K562 (cell line): Measurements from ENCODE around the gene MAGI2. TPM values are rescaled to one million over a fixed set of nuclear protein-coding genes. Genes with fewer than 3 reads are reported as not detected.

Experiments
- ATAC-seq: fragments of 200-7000 bp; cut with Tn5 transposase; 3 replicates; pipeline ENCODE4 v1.9.1; 2020; ENCODE audit warnings: moderate library complexity
- BruUV-seq: library from RNA; stranded (reverse); fragments of 400-500 nt; replicated peaks from 2 replicates; lab custom pipeline; 2021; lab: Mats Ljungman, UMichigan
- CTCF ChIA-PET: fragments of 300-600 bp; formaldehyde crosslinking; extraction: SDS; loops from one replicate; lab custom pipeline; 2021; ENCODE audit warnings: low intra/inter-chr PET ratio; lab: Yijun Ruan, JAX
- POLR2A ChIA-PET: fragments of 300-600, 350-650 bp; sonication (Branson Sonifier 250); formaldehyde crosslinking; extraction: SDS; loops from one replicate; lab custom pipeline; 2021; ENCODE audit warnings: antibody characterized with exemption, inconsistent platforms; lab: Yijun Ruan, JAX
- DNase-seq, 4 experiments: peaks; one replicate each; pipeline versions ENCODE4 v3.0.0 to v3.0.0-alpha.2; 2011 to 2018; ENCODE audit warnings: low spot score in 3 of 4, mixed read lengths in 3 of 4; ENCODE audit errors: extremely low read depth in 1 of 4
- FAIRE-seq: peaks from 2 replicates; lab custom pipeline; 2011; peaks lifted over from hg19 to GRCh38; lab: Jason Lieb, UNC
- H2AFZ ChIP-seq: 2 replicates; pipeline ENCODE4 v1.6.0; 2011; ENCODE audit warnings: low read depth, low read length, control low read depth, inconsistent platforms
- H3K27ac ChIP-seq: fragments of 200-600 bp; 3 replicates; pipeline ENCODE4 v1.8.0; 2011; ENCODE audit warnings: low read depth, mild to moderate bottlenecking, control low read depth, inconsistent platforms, low read length, moderate library complexity, mixed read lengths; ENCODE audit errors: extremely low read depth
- H3K27me3 ChIP-seq, 2 experiments: fragments of 300-600 bp in 1 of 2; 2 replicates in 1 of 2; 3 replicates in 1 of 2; pipeline versions ENCODE4 v1.6.0 to v1.8.0; 2011; ENCODE audit warnings: inconsistent platforms in 2 of 2, low read length in 2 of 2, mild to moderate bottlenecking in 1 of 2, mixed read lengths in 1 of 2, moderate library complexity in 1 of 2; ENCODE audit not compliant: control insufficient read depth in 2 of 2, insufficient read depth in 2 of 2
- H3K36me3 ChIP-seq: fragments of 300-600 bp; 3 replicates; pipeline ENCODE4 v1.8.0; 2011; ENCODE audit warnings: mild to moderate bottlenecking, low read length, inconsistent platforms; ENCODE audit not compliant: control insufficient read depth, insufficient read depth
- H3K4me1 ChIP-seq, 2 experiments: fragments of 200-600 bp in 1 of 2; replicated peaks in 1 of 2; 2 replicates in 1 of 2; 3 replicates in 1 of 2; pipeline versions ENCODE4 v1.5.1 to v1.8.0; 2011; ENCODE audit warnings: inconsistent platforms in 2 of 2, low read length in 2 of 2, mild to moderate bottlenecking in 1 of 2, mixed read lengths in 1 of 2, moderate library complexity in 1 of 2; ENCODE audit not compliant: control insufficient read depth in 2 of 2, insufficient read depth in 2 of 2
- H3K4me2 ChIP-seq: 2 replicates; pipeline ENCODE4 v1.6.1; 2011; ENCODE audit warnings: low read length, control low read depth, inconsistent platforms, mixed read lengths; ENCODE audit not compliant: insufficient read depth
- H3K4me3 ChIP-seq: fragments of 200-600 bp; sonication (generic), shearing (Covaris generic); 2 replicates; pipeline ENCODE4 v1.5.1; 2016; ENCODE audit warnings: control low read depth, inconsistent platforms
- H3K79me2 ChIP-seq: fragments of 200-600 bp; 3 replicates; pipeline ENCODE4 v1.8.0; 2011; ENCODE audit warnings: low read length, inconsistent platforms; ENCODE audit not compliant: control insufficient read depth, insufficient read depth
- H3K9ac ChIP-seq, 2 experiments: 2 replicates each; pipeline versions ENCODE4 v1.6.0 to v1.6.1; 2011; ENCODE audit warnings: low read depth in 2 of 2, low read length in 2 of 2, control low read depth in 1 of 2, inconsistent platforms in 1 of 2, mild to moderate bottlenecking in 1 of 2, mixed read lengths in 1 of 2; ENCODE audit not compliant: insufficient read depth in 1 of 2
- H3K9me1 ChIP-seq: one replicate; pipeline ENCODE4 v1.6.0; 2011; ENCODE audit warnings: inconsistent platforms, mild to moderate bottlenecking, low read length, moderate library complexity; ENCODE audit not compliant: control insufficient read depth, insufficient read depth
- H3K9me3 ChIP-seq: replicated peaks from 2 replicates; pipeline ENCODE4 v1.5.1; 2011; ENCODE audit warnings: low read depth, low read length, inconsistent platforms; ENCODE audit not compliant: control insufficient read depth, insufficient read depth
- H4K20me1 ChIP-seq: replicated peaks from 2 replicates; pipeline ENCODE4 v1.6.1; 2011; ENCODE audit warnings: low read length, inconsistent platforms, mixed read lengths; ENCODE audit not compliant: control insufficient read depth, insufficient read depth
- ARHGAP35 ChIP-seq: fragments of 450-650 bp; IDR thresholded peaks from 2 replicates; pipeline ENCODE4 v1.6.1; 2018; ENCODE audit not compliant: partially characterized antibody
- FOSL1 ChIP-seq: fragments of 200-800 bp; sonication (Bioruptor generic); conservative IDR thresholded peaks from 2 replicates; pipeline ENCODE4 v1.6.1; 2016; ENCODE audit warnings: missing genetic modification characterization, missing compliant biosample characterization
- HEY1 ChIP-seq: fragments of 250-450 bp; sonication (Bioruptor Pico); IDR thresholded peaks from 2 replicates; pipeline ENCODE4 v1.5.0; 2020; ENCODE audit warnings: mild to moderate bottlenecking, moderate library complexity, borderline replicate concordance
- MEIS2 ChIP-seq: fragments of 450-650 bp; IDR thresholded peaks from 2 replicates; pipeline ENCODE4 v1.6.1; 2014; ENCODE audit warnings: mild to moderate bottlenecking; ENCODE audit not compliant: partially characterized antibody
- NCOA2 ChIP-seq, 2 experiments: fragments of 450-650 bp; IDR thresholded peaks; 2 replicates each; pipeline ENCODE4 v1.6.1; 2018; ENCODE audit warnings: mild to moderate bottlenecking in 2 of 2, moderate library complexity in 1 of 2; ENCODE audit not compliant: partially characterized antibody in 2 of 2
- NR2C2 ChIP-seq, 2 experiments: fragments of 200-800 bp in 1 of 2; sonication (Bioruptor generic) in 1 of 2; sonication (generic) in 1 of 2; formaldehyde crosslinking in 1 of 2; IDR thresholded peaks; 2 replicates each; pipeline versions ENCODE4 v1.6.1 to v1.8.0; 2016 to 2022; ENCODE audit warnings: mild to moderate bottlenecking in 1 of 2, missing compliant biosample characterization in 1 of 2, missing genetic modification characterization in 1 of 2, missing genetic modification reagents in 1 of 2
- POLR2A ChIP-seq: fragments of 450-650 bp; conservative IDR thresholded peaks from 2 replicates; pipeline ENCODE4 v1.6.1; 2016
- POLR2AphosphoS5 ChIP-seq: IDR thresholded peaks from 2 replicates; pipeline ENCODE4 v1.6.1; 2011; ENCODE audit warnings: mild to moderate bottlenecking, low read depth, low read length, moderate library complexity; ENCODE audit not compliant: control insufficient read depth, insufficient read depth
- POLR3A ChIP-seq: IDR thresholded peaks from 2 replicates; pipeline ENCODE4 v1.6.1; 2011; ENCODE audit warnings: borderline replicate concordance, mild to moderate bottlenecking, moderate library complexity; ENCODE audit not compliant: insufficient read length, insufficient read depth; ENCODE audit errors: extremely low read depth
- PPARD ChIP-seq: fragments of 250-450 bp; sonication (Bioruptor Pico); IDR thresholded peaks from 2 replicates; pipeline ENCODE4 v1.8.0; 2022; ENCODE audit warnings: inconsistent platforms, mild to moderate bottlenecking, moderate library complexity
- PTRF ChIP-seq: fragments of 450-650 bp; IDR thresholded peaks from 2 replicates; pipeline ENCODE4 v1.6.1; 2016; ENCODE audit warnings: mild to moderate bottlenecking, missing genetic modification characterization, missing compliant biosample characterization
- PYGO2 ChIP-seq: fragments of 450-650 bp; IDR thresholded peaks from 2 replicates; pipeline ENCODE4 v1.6.1; 2016; ENCODE audit warnings: mild to moderate bottlenecking, missing genetic modification characterization, moderate library complexity, missing compliant biosample characterization
- RBM25 ChIP-seq: fragments of 200-400 bp; formaldehyde crosslinking; IDR thresholded peaks from 2 replicates; pipeline ENCODE4 v1.6.1; 2018; ENCODE audit warnings: low read length, low read depth, moderate library complexity; ENCODE audit not compliant: severe bottlenecking
- SAFB2 ChIP-seq: fragments of 200-400 bp; formaldehyde crosslinking; IDR thresholded peaks from 2 replicates; pipeline ENCODE4 v1.6.1; 2018; ENCODE audit warnings: borderline replicate concordance, low read length, low read depth, moderate library complexity; ENCODE audit not compliant: severe bottlenecking
- ZFP36 ChIP-seq: fragments of 150-350 bp; IDR thresholded peaks from 2 replicates; pipeline ENCODE4 v1.6.1; 2018; ENCODE audit warnings: low read length, low read depth; ENCODE audit not compliant: partially characterized antibody
- ZNF133 ChIP-seq: fragments of 250-450 bp; sonication (Bioruptor Pico); IDR thresholded peaks from 2 replicates; pipeline ENCODE4 v1.4.0; 2020; ENCODE audit warnings: mild to moderate bottlenecking
- ZNF311 ChIP-seq: fragments of 250-450 bp; sonication (Bioruptor Pico); IDR thresholded peaks from 2 replicates; pipeline ENCODE4 v1.4.0; 2020; ENCODE audit warnings: mild to moderate bottlenecking, moderate library complexity
- ZNF561 ChIP-seq: fragments of 450-650 bp; formaldehyde crosslinking; conservative IDR thresholded peaks from 2 replicates; pipeline ENCODE4 v1.4.0; 2020; ENCODE audit warnings: mild to moderate bottlenecking, moderate library complexity
- ZNF717 ChIP-seq: fragments of 250-450 bp; sonication (Bioruptor Pico); IDR thresholded peaks from 2 replicates; pipeline ENCODE4 v1.5.0; 2021
- WGBS: fragments of 100-300 bp; shearing (Covaris generic); methylation state at CpG from one replicate; pipeline ENCODE4 v1.1.6; 2016; ENCODE audit warnings: low coverage, mixed read lengths; ENCODE audit not compliant: insufficient coverage; ENCODE audit errors: missing lambda C conversion rate; 5-methylcytosine and 5-hydroxymethylcytosine counted together
- in situ Hi-C: fragments of 300-500 bp; cut with MboI; formaldehyde crosslinking; loops from 4 replicates; pipeline ENCODE4 v1.15.0; 2018; ENCODE audit warnings: inconsistent platforms, mixed read lengths
- intact Hi-C: fragments of 100-400 bp; cut with micrococcal nuclease; formaldehyde crosslinking; loops from 2 replicates; pipeline ENCODE4 v1.14.2; 2022
- polyA plus RNA-seq, 8 experiments: library from polyadenylated mRNA; depleted of rRNA in 4 of 8; stranded (reverse) in 5 of 8; unstranded in 3 of 8; fragments of >200 nt; fragmentation: Nextera tagmentation in 2 of 8; fragmentation: Illumina TruSeq in 1 of 8; extraction: Ambion mirVana in 2 of 8; extraction: Trizol in 1 of 8; gene quantifications; 2 replicates each; pipeline versions ENCODE4 v1.2.1 to v1.2.3, GENCODE V29; 2011 to 2014; ENCODE audit warnings: inconsistent platforms in 1 of 8, missing spikeins in 1 of 8
- total RNA-seq, 7 experiments: library from RNA; depleted of rRNA in 6 of 7; stranded (reverse); fragments of >200 nt in 6 of 7; fragmentation: Illumina TruSeq in 2 of 7; extraction: Trizol in 2 of 7; gene quantifications; 2 replicates each; pipeline versions ENCODE4 v1.2.1 to v1.2.3, GENCODE V29; 2011 to 2021; ENCODE audit warnings: low replicate concordance in 1 of 7
- TF ChIP-seq, protein P1 (sequence below), 2 experiments: fragments of 450-650 bp in 1 of 2; sonication (generic) in 1 of 2; formaldehyde crosslinking in 1 of 2; IDR thresholded peaks in 1 of 2; conservative IDR thresholded peaks in 1 of 2; 2 replicates each; pipeline versions ENCODE4 v1.6.1 to v1.8.1; 2016 to 2023; ENCODE audit warnings: mild to moderate bottlenecking in 2 of 2, moderate library complexity in 2 of 2, inconsistent platforms in 1 of 2, missing genetic modification reagents in 1 of 2

The MAGI2 gene
- total and polyA plus RNA-seq, 9 of the 15 experiments (the other 6 are each of a cell fraction or from before 2014, with no cell fraction given), result 0.27 to 1.4 (median 0.70) TPM

DNA sequence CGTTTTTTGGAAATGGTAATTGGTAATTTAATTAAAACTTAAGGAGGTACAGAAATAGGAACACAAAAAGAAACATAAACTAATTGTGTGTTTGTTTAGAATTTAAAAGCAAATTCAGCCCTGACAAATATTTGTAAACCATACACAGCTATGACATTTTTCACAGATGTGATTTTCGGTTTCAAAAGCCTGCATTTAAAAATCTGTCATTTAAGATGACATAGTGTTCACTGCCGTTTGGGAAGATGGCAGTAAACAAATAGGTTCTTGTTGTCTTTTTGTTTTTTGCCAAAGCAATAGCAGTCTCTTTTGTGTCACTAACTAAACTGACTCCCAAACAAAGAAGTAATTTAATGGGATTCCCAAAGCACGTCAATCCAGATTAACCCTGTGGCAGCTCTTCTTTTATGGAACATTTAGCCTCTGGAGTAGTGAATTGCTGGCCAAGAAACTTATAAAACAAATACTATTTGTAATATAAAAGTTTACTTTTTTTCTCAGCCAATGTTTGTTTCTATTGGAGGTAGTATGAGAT is 957.3 kb downstream of the MAGI2 start:
- DNase-seq (no peak), ATAC-seq (no peak), FAIRE-seq (no peak)
- WGBS, result 1% methylated on average over 4 of the region's 4 CpGs
- no peak for TF ChIP-seq ZNF561 (CRISPR knock-in tag)
- no peak for TF ChIP-seq NR2C2 (CRISPR knock-in tag; IDR thresholded peaks at IDR 0.05)
- no peak for TF ChIP-seq NR2C2 (tag; IDR thresholded peaks at IDR 0.05)
- no peak for TF ChIP-seq PTRF (tag)
- TF ChIP-seq ZFP36, result no peak
- TF ChIP-seq NCOA2 (IDR thresholded peaks at IDR 0.05; ENCODE audit: partially characterized antibody in 2 of 2), result no peak
- no peak for TF ChIP-seq FOSL1
- no peak for TF ChIP-seq HEY1 (CRISPR knock-in tag)
- no peak for TF ChIP-seq MEIS2
- no peak for TF ChIP-seq PPARD
- no peak for TF ChIP-seq POLR3A
- TF ChIP-seq, protein P1, sequence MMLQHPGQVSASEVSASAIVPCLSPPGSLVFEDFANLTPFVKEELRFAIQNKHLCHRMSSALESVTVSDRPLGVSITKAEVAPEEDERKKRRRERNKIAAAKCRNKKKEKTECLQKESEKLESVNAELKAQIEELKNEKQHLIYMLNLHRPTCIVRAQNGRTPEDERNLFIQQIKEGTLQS (IDR thresholded peaks at IDR 0.05), result no peak
- TF ChIP-seq, protein P1 (CRISPR knock-in tag; conservative IDR thresholded peaks at IDR 0.05), result no peak
- TF ChIP-seq ZNF311 (CRISPR knock-in tag), result no peak
- TF ChIP-seq ZNF717 (CRISPR knock-in tag), result no peak
- no peak for TF ChIP-seq ARHGAP35
- no peak for TF ChIP-seq ZNF133 (CRISPR knock-in tag)
- no peak for TF ChIP-seq RBM25
- TF ChIP-seq POLR2AphosphoS5, result no peak
- no peak for TF ChIP-seq POLR2A
- TF ChIP-seq SAFB2, result no peak
- no peak for TF ChIP-seq PYGO2 (tag)
- no peaks in the 10 kb centered on the region for H3K36me3 ChIP-seq
- ChIA-PET CTCF (interaction anchor here (0.6 kb wide), 1 partner anchor 53 kb away, joined by 3 read pairs; no protein-coding TSS in a partner anchor), POLR2A (no interaction called here)
- no peaks in the 10 kb centered on the region for H3K79me2 ChIP-seq
- no peaks in the 10 kb centered on the region for H3K9me1 ChIP-seq
- no peaks in the 10 kb centered on the region for H3K9me3 ChIP-seq
- no peak overlapping the region for H3K4me2 ChIP-seq
- H3K27me3 ChIP-seq, result no peaks in the 10 kb centered on the region
- no TSS peak for BruUV-seq
- no peaks in the 10 kb centered on the region for H3K4me1 ChIP-seq
- intact Hi-C loops, result no loop called here
- H3K9ac ChIP-seq, result no peak overlapping the region
- in situ Hi-C loops, result no loop called here
- no peak overlapping the region for H3K27ac ChIP-seq
- no peaks in the 10 kb centered on the region for H4K20me1 ChIP-seq
- no peak overlapping the region for H2AFZ ChIP-seq
- no peak overlapping the region for H3K4me3 ChIP-seq
